HG03196 (cell line): ENCODE results near the gene ROBO4.

Source experiments
- ATAC-seq: cut with Tn5 transposase; IDR thresholded peaks from one replicate; pipeline ENCODE4 v1.9.1; 2021; ENCODE audit not compliant: unreplicated experiment

ROBO4 gene

GRCh38 chr11:124919898-124920297, 22.2 kb upstream of the ROBO4 start:
- ATAC-seq = no peak

- ATAC-seq = no peak
Measured at GRCh38 chr11:124918950-124919349, 21.3 kb upstream of the ROBO4 start, which contains the start of gene HEPN1. Gene HEPN1, plus strand, starts transcription at chr11:124919250.

GRCh38 chr11:124917115-124917637, 19.5 kb upstream of the ROBO4 start:
- no peak for ATAC-seq

GRCh38 chr11:124916370-124916710, 18.7 kb upstream of the ROBO4 start:
- no peak for ATAC-seq

GRCh38 chr11:124915541-124916369, 18.1 kb upstream of the ROBO4 start:
- no peak for ATAC-seq

- ATAC-seq = no peak
Measured at GRCh38 chr11:124902616-124903015, 5.0 kb upstream of the ROBO4 start.

- no peak for ATAC-seq
Measured at GRCh38 chr11:124900464-124900863, 2.8 kb upstream of the ROBO4 start.

GRCh38 chr11:124899383-124900145, 1.9 kb upstream of the ROBO4 start:
- ATAC-seq = no peak

GRCh38 chr11:124898711-124899110, 1.0 kb upstream of the ROBO4 start:
- no peak for ATAC-seq

GRCh38 chr11:124898263-124898680, 607 bp upstream of the ROBO4 start:
- no peak for ATAC-seq

GRCh38 chr11:124896821-124897391, 759 bp downstream of the ROBO4 start:
- ATAC-seq = no peak

GRCh38 chr11:124896071-124896750, 1.5 kb downstream of the ROBO4 start:
- no peak for ATAC-seq

GRCh38 chr11:124895471-124895971, 2.1 kb downstream of the ROBO4 start:
- ATAC-seq = no peak

GRCh38 chr11:124894606-124895430, 2.8 kb downstream of the ROBO4 start:
- no peak for ATAC-seq

- no peak for ATAC-seq
Measured at GRCh38 chr11:124893781-124894401, 3.8 kb downstream of the ROBO4 start.

GRCh38 chr11:124892750-124893454, 4.8 kb downstream of the ROBO4 start:
- no peak for ATAC-seq

- ATAC-seq = no peak
Measured at GRCh38 chr11:124892146-124892545, 5.5 kb downstream of the ROBO4 start.

GRCh38 chr11:124891373-124891861, 6.2 kb downstream of the ROBO4 start:
- ATAC-seq = no peak
